Measurements from ENCODE around the gene HIGD2B. TPM values are rescaled to one million over a fixed set of nuclear protein-coding genes. Genes with fewer than 3 reads are reported as not detected.
A peak's percentile ranks its signal among the peaks of the same experiment; 100 is the strongest.
"Not testable (repeated sequence)": the region's sequence is repeated elsewhere in the genome, so short reads cannot be mapped to it uniquely, and the experiment has no call there.

The HIGD2B gene
- total and polyA plus RNA-seq, 2 experiments from 2014 or later = not detected

DNA sequence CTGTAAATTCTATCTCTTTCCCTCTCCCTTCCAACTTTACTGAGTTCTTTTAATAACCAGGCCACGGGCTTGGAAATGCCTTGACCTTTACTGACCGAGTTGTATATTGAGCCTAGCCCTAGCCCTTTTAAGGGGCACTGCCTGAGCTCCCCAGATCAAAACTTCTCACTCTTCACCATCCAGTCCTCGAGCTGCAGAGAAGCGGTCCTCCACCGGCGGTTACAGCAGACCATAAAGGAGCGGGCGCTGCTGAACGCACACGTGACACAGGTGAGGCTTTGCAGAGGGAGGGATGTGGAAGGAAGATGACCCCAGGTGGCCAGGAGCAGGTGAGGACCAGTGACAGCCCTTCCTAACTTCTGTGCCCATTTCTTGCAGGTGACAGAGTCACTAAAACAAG lies 24.9 kb downstream of the HIGD2B start:
- H4K20me1 ChIP-seq (ENCODE audit: insufficient read depth, poor library complexity, severe bottlenecking); H3K4me2 ChIP-seq; H3K36me3 ChIP-seq (replicated peaks; ENCODE audit: insufficient read depth, low read depth); H2AFZ ChIP-seq; H3K27me3 ChIP-seq; DNase-seq (ENCODE audit: low spot score); H3K4me3 ChIP-seq; H3K79me2 ChIP-seq; H3K9me2 ChIP-seq (replicated peaks; ENCODE audit: insufficient read depth); H3K27ac ChIP-seq; H3K4me1 ChIP-seq (ENCODE audit: insufficient read depth); H3K9me3 ChIP-seq (ENCODE audit: low read depth): not testable (repeated sequence)
- WGBS (ENCODE audit: low lambda C conversion rate, missing lambda C conversion rate) = 89% methylated on average over 8 of the region's 10 CpGs

DNA sequence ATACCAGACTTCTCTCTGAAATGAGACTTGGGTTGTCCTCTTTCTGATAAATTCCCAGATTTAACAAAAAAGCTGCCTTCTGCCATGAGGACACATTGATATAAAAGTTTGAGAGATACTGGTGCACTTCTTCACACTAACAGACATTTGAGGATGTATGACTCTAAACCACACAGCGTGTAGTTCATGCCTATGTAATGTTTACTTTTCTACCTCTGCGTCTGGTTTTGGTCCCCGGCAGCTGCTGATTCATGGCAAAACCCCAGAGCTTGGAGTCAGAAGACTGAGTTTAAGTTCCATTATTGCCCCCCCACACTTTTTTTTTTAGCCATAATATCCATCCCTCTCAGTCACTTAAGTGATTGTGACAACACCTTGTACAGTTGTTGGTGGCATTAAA lies 30.0 kb downstream of the HIGD2B start:
- H3K4me2 ChIP-seq; H3K9me2 ChIP-seq (replicated peaks; ENCODE audit: insufficient read depth); H3K79me2 ChIP-seq; H3K27me3 ChIP-seq; H3K9me3 ChIP-seq (ENCODE audit: low read depth); H3K27ac ChIP-seq; DNase-seq (ENCODE audit: low spot score); H2AFZ ChIP-seq; H4K20me1 ChIP-seq (ENCODE audit: insufficient read depth, poor library complexity, severe bottlenecking); H3K36me3 ChIP-seq (replicated peaks; ENCODE audit: insufficient read depth, low read depth); H3K4me3 ChIP-seq; H3K4me1 ChIP-seq (ENCODE audit: insufficient read depth): not testable (repeated sequence)
- WGBS (ENCODE audit: low lambda C conversion rate, missing lambda C conversion rate) = no CpG with 5 or more reads among the region's 3 CpGs

DNA sequence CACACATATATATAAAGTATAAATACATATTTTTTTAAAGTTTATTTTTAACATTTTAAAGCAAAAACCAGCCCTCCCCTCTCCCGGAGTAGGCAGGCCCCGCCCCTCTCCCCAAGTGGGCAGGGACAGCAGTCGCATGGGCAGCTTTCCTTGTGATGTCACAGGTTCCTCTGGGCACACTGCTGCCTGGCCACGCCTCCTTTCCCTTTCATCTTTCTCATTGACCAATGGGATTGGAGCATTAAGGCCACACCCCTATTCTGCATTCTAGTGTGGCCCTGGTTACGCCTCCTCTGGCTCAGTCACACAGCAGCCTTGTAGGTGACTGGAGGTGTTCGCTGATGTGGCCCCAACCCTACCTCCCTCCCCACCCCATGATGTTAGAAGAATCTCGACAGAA lies 31.6 kb downstream of the HIGD2B start, which contains the start of gene GOLGA6B:
GOLGA6B (plus strand) TSS at position 301 of the 400 bp plus-strand sequence; CDS start at position 342, 41 bp downstream.
- H3K4me3 ChIP-seq; H3K79me2 ChIP-seq; H3K9me2 ChIP-seq (replicated peaks; ENCODE audit: insufficient read depth); H2AFZ ChIP-seq; H3K4me1 ChIP-seq (ENCODE audit: insufficient read depth); H3K27ac ChIP-seq; DNase-seq (ENCODE audit: low spot score); H3K4me2 ChIP-seq; H3K9me3 ChIP-seq (ENCODE audit: low read depth); H3K36me3 ChIP-seq (replicated peaks; ENCODE audit: insufficient read depth, low read depth); H3K27me3 ChIP-seq; H4K20me1 ChIP-seq (ENCODE audit: insufficient read depth, poor library complexity, severe bottlenecking): not testable (repeated sequence)
- no CpG with 5 or more reads among the region's 7 CpGs for WGBS (ENCODE audit: low lambda C conversion rate, missing lambda C conversion rate)

DNA sequence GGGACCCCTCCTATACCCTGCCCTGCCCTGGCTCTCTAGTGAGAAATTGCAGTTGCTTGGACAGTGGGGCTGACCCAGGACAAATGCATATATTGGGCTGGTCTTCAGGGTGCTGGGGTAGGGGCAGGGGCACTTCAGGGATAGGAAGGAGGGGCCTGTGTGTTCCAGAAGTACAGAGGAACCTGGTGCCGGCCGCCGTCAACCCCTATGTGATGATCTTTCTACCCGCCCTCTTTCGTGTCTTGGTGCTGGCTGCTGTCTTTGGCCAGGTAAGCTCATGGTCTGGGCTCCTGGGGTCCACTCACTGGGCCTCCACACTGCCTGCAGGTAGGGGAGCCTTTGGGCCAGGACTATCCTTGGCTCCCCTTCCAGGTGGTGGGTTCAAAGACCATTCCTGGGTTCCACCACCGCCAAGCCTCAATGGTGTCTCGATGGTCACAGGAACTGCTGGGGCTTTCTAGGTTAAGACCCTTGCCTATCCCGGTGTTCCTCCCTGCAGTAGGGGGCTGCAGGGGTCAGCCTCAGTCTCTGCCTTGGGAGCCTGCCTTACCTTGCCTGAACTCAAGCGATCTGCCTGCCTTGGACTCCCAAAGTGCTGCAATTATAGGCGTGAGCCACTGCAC lies 37.2 kb downstream of the HIGD2B start:
- 80% methylated on average over 8 of the region's 10 CpGs for WGBS (ENCODE audit: low lambda C conversion rate, missing lambda C conversion rate)
- not testable (repeated sequence) for H3K27me3 ChIP-seq; H3K4me1 ChIP-seq (ENCODE audit: insufficient read depth); H3K4me3 ChIP-seq; H4K20me1 ChIP-seq (ENCODE audit: insufficient read depth, poor library complexity, severe bottlenecking); H3K27ac ChIP-seq; H3K9me2 ChIP-seq (replicated peaks; ENCODE audit: insufficient read depth); H3K36me3 ChIP-seq (replicated peaks; ENCODE audit: insufficient read depth, low read depth); H2AFZ ChIP-seq; H3K4me2 ChIP-seq; H3K79me2 ChIP-seq; DNase-seq (ENCODE audit: low spot score); H3K9me3 ChIP-seq (ENCODE audit: low read depth)

DNA sequence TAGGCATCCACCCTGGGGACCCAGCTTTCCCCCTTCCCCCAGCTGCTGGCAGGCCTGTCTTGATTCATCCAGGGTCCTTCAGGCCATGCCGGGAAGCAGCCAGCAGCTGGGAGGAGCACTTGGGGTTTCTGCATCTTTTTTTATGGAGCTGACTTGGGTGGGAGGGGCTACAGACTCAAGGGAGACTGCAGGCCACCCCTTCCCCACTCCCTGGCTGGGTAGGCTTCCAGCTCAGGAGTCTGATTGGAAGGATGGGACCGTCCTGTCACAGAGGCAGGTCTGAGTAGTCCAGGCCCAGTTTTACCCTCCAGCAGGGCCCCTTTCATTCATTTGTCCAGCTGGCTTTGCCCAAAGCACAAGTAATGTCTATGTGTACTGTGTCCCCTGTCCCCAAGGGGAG lies 43.7 kb downstream of the HIGD2B start:
- H3K36me3 ChIP-seq (replicated peaks; ENCODE audit: insufficient read depth, low read depth); H3K9me3 ChIP-seq (ENCODE audit: low read depth); DNase-seq (ENCODE audit: low spot score); H3K9me2 ChIP-seq (replicated peaks; ENCODE audit: insufficient read depth); H3K4me1 ChIP-seq (ENCODE audit: insufficient read depth); H3K79me2 ChIP-seq; H3K4me2 ChIP-seq; H2AFZ ChIP-seq; H3K4me3 ChIP-seq; H4K20me1 ChIP-seq (ENCODE audit: insufficient read depth, poor library complexity, severe bottlenecking); H3K27me3 ChIP-seq; H3K27ac ChIP-seq: not testable (repeated sequence)
- no CpG with 5 or more reads among the region's 2 CpGs for WGBS (ENCODE audit: low lambda C conversion rate, missing lambda C conversion rate)

DNA sequence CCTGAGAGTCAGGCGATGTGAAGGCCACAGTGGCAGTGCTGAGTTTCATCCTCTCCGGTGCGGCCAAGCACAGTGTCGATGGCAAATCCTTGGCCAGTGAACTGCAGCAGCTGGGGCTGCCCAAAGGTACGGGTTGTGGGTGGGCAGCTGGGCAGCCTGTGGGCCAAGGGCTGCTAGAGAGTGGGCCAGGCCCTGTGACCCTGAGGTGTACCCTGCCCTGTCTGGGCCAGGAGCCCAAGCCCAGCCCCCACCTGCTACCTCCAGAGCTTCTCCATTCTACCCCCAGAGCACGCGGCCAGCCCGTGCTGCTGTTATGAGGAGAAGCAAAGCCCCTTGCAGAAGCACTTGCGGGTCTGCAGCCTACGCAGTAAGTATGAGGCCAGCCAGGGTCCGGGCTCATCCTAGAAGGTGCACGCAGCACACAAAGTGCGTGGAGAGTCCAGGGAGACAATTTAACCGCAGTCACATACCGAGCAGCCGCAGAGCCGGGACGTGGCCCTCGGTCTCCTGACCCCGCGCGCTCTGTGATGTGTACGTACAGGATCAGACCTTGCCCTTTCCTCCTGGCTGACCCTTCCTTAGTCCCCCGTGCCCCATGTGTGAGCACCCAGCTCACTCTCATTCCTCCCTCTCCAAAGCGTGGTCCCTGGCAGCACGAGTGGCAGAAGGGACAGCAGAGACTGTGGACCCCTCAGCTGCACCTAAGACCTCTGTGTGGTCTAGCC lies 46.1 kb downstream of the HIGD2B start:
- H3K4me3 ChIP-seq; H3K36me3 ChIP-seq (replicated peaks; ENCODE audit: insufficient read depth, low read depth); H3K9me3 ChIP-seq (ENCODE audit: low read depth); H3K79me2 ChIP-seq; H4K20me1 ChIP-seq (ENCODE audit: insufficient read depth, poor library complexity, severe bottlenecking); H3K9me2 ChIP-seq (replicated peaks; ENCODE audit: insufficient read depth); H3K4me2 ChIP-seq; DNase-seq (ENCODE audit: low spot score); H2AFZ ChIP-seq; H3K4me1 ChIP-seq (ENCODE audit: insufficient read depth); H3K27me3 ChIP-seq; H3K27ac ChIP-seq: not testable (repeated sequence)
- WGBS (ENCODE audit: low lambda C conversion rate, missing lambda C conversion rate) = no CpG with 5 or more reads among the region's 26 CpGs

DNA sequence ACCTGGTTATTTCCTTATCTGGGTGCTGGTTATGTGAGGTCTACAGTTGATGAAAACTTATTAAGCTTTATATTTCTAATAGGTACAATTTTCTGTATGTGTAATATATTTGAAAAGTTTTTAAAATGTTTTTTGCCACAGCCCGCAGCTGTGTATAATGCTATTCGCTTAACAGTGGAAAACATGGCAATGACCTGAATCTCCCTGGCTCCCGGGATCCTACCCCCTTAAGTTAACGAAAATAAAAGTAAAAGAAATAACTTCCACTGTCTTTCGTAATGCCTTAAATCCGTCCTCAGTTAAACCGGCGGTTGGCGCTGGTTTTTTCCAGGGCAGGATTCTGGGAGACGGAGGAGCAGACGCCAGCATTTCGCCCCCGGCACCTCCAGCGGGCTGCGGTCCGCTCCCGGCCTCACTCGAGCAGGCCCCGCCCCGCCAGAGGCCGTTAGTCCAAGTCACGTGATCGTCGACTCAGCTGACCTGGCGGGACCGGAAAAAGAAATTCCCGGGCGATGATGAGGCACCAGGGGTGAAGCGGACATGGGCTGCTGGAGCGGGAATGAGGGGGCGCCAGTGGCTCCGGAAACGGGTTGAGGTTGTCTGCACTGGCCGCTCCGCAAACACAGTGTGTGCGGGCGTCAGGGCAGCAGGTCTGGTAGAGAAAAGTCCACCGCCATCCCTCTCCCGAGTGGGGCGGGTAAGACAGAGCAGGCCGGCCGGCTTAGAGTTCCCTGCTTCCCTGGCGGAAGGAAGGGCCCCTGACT lies 49.3 kb downstream of the HIGD2B start:
- not testable (repeated sequence) for H3K36me3 ChIP-seq (replicated peaks; ENCODE audit: insufficient read depth, low read depth); H2AFZ ChIP-seq; H3K4me1 ChIP-seq (ENCODE audit: insufficient read depth); H3K27ac ChIP-seq; H3K4me3 ChIP-seq; H3K9me2 ChIP-seq (replicated peaks; ENCODE audit: insufficient read depth); H4K20me1 ChIP-seq (ENCODE audit: insufficient read depth, poor library complexity, severe bottlenecking); H3K9me3 ChIP-seq (ENCODE audit: low read depth); H3K79me2 ChIP-seq; H3K27me3 ChIP-seq
- DNase-seq (ENCODE audit: low spot score) = peak; percentile 88
- 20% methylated on average over 8 of the region's 43 CpGs for WGBS (ENCODE audit: low lambda C conversion rate, missing lambda C conversion rate)
- peak overlapping the region; percentile 68 for H3K4me2 ChIP-seq

DNA sequence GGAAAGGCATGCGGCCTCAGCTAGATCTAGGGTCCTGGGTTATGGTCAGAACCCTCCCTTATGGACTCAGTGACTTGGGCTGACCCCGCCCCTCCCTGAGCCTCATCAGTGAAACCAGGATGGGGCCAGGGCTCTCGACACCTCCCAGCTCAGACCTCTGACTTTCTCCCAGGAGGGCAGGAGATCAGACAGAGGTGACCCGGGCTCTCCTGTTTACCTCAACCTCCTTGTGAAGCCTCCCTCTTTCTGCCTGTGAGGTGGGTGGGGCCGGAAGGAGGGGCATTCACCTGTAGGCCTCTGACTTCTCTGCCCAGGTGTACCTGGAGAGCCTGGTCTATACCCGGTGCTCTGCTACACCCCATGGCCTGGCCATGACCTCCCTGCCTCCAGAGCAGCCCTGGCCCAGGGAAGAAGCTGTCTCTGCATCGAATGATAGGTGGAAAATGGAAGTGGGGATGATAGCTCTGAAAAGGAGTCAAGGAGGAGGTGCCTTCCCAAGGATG lies 56.9 kb downstream of the HIGD2B start:
- H3K9me3 ChIP-seq (ENCODE audit: low read depth); DNase-seq (ENCODE audit: low spot score); H3K4me2 ChIP-seq; H3K4me3 ChIP-seq; H3K27me3 ChIP-seq; H3K27ac ChIP-seq; H2AFZ ChIP-seq; H3K36me3 ChIP-seq (replicated peaks; ENCODE audit: insufficient read depth, low read depth); H3K4me1 ChIP-seq (ENCODE audit: insufficient read depth); H3K9me2 ChIP-seq (replicated peaks; ENCODE audit: insufficient read depth); H4K20me1 ChIP-seq (ENCODE audit: insufficient read depth, poor library complexity, severe bottlenecking); H3K79me2 ChIP-seq: not testable (repeated sequence)
- WGBS (ENCODE audit: low lambda C conversion rate, missing lambda C conversion rate) = 83% methylated on average over 7 of the region's 7 CpGs

Measured in hepatocyte (in vitro differentiated cells).